ENCODE measurements around the gene CAMTA1.
A peak's percentile ranks its signal among the peaks of the same experiment; 100 is the strongest.

The CAMTA1 gene

GRCh38 chr1:7528386-7529198 is 743.3 kb downstream of the CAMTA1 start:
- DNase-seq, result peak; percentile 25

GRCh38 chr1:7529917-7530316 is 744.7 kb downstream of the CAMTA1 start:
- DNase-seq, result no peak

GRCh38 chr1:7531562-7532340 is 746.5 kb downstream of the CAMTA1 start:
- DNase-seq, result no peak

GRCh38 chr1:7533006-7533405 is 747.8 kb downstream of the CAMTA1 start:
- no peak for DNase-seq

- DNase-seq, result peak; percentile 53
Observed at GRCh38 chr1:7534061-7534825, 749.0 kb downstream of the CAMTA1 start.

GRCh38 chr1:7535016-7535415 is 749.8 kb downstream of the CAMTA1 start:
- DNase-seq, result no peak

- DNase-seq, result no peak
Observed at GRCh38 chr1:7535934-7536878, 751.0 kb downstream of the CAMTA1 start.

GRCh38 chr1:7536891-7537591 is 751.8 kb downstream of the CAMTA1 start:
- DNase-seq, result no peak

GRCh38 chr1:7538033-7538432 is 752.8 kb downstream of the CAMTA1 start:
- DNase-seq, result peak; percentile 40

- DNase-seq, result no peak
Observed at GRCh38 chr1:7538849-7539768, 753.9 kb downstream of the CAMTA1 start.

GRCh38 chr1:7539769-7540175 is 754.5 kb downstream of the CAMTA1 start:
- DNase-seq, result no peak

GRCh38 chr1:7540816-7541215 is 755.6 kb downstream of the CAMTA1 start:
- no peak for DNase-seq

- no peak for DNase-seq
Observed at GRCh38 chr1:7541629-7542028, 756.4 kb downstream of the CAMTA1 start.

GRCh38 chr1:7543718-7544090 is 758.5 kb downstream of the CAMTA1 start:
- no peak for DNase-seq

- peak; percentile 73 for DNase-seq
Observed at GRCh38 chr1:7549277-7550161, 764.3 kb downstream of the CAMTA1 start.

- DNase-seq, result no peak
Observed at GRCh38 chr1:7550261-7550865, 765.1 kb downstream of the CAMTA1 start.

GRCh38 chr1:7550981-7551380 is 765.7 kb downstream of the CAMTA1 start:
- DNase-seq, result no peak

GRCh38 chr1:7551442-7551841 is 766.2 kb downstream of the CAMTA1 start:
- no peak for DNase-seq

- no peak for DNase-seq
Observed at GRCh38 chr1:7552402-7552801, 767.1 kb downstream of the CAMTA1 start.
